NCI-H226 (cell line): ENCODE data around the gene TAPBPL.
"Not testable (repeated sequence)": the region's sequence is repeated elsewhere in the genome, so short reads cannot be mapped to it uniquely, and the experiment has no call there.

Source experiments
- DNase-seq: peaks from one replicate; pipeline ENCODE4 v3.0.0-alpha.2; 2015

Gene TAPBPL

GRCh38 chr12:6451348-6452244 lies at the start of gene TAPBPL:
Gene TAPBPL, plus strand, starts transcription at chr12:6452042. Its CDS starts 207 bp downstream, at chr12:6452249.
- peak; percentile 51 for DNase-seq

GRCh38 chr12:6404390-6404789 lies 47.5 kb upstream of the TAPBPL start:
- DNase-seq: no peak

GRCh38 chr12:6405963-6406362 lies 45.9 kb upstream of the TAPBPL start:
- no peak for DNase-seq

- no peak for DNase-seq
These were observed 44.4 kb upstream of the TAPBPL start for GRCh38 chr12:6407236-6407954.

- DNase-seq: no peak
These were observed 35.2 kb upstream of the TAPBPL start for GRCh38 chr12:6416596-6416995.

- DNase-seq: no peak
These were observed 33.0 kb upstream of the TAPBPL start for GRCh38 chr12:6418796-6419195.

GRCh38 chr12:6420364-6420763 lies 31.5 kb upstream of the TAPBPL start:
- DNase-seq: no peak

- peak; percentile 75 for DNase-seq
These were observed 28.4 kb upstream of the TAPBPL start for GRCh38 chr12:6423267-6424007.

- no peak for DNase-seq
These were observed 27.9 kb upstream of the TAPBPL start for GRCh38 chr12:6424008-6424347.

- no peak for DNase-seq
These were observed 27.0 kb upstream of the TAPBPL start for GRCh38 chr12:6424866-6425265.

- no peak for DNase-seq
These were observed 26.0 kb upstream of the TAPBPL start for GRCh38 chr12:6425590-6426531.

- no peak for DNase-seq
These were observed 24.8 kb upstream of the TAPBPL start for GRCh38 chr12:6426882-6427671.

- not testable (repeated sequence) for DNase-seq
These were observed 24.0 kb upstream of the TAPBPL start for GRCh38 chr12:6427796-6428195.

- DNase-seq: no peak
These were observed 23.5 kb upstream of the TAPBPL start for GRCh38 chr12:6428326-6428725.

- peak; percentile 99 for DNase-seq
These were observed 21.5 kb upstream of the TAPBPL start for GRCh38 chr12:6430124-6430989.

GRCh38 chr12:6432991-6433390 lies 18.9 kb upstream of the TAPBPL start:
- DNase-seq: no peak

GRCh38 chr12:6434205-6435140 lies 17.4 kb upstream of the TAPBPL start:
- no peak for DNase-seq

- no peak for DNase-seq
These were observed 15.7 kb upstream of the TAPBPL start for GRCh38 chr12:6435961-6436715.
